ENCODE measurements around the gene PIKFYVE. TPM values are rescaled to one million over a fixed set of nuclear protein-coding genes. Genes with fewer than 3 reads are reported as not detected.

PIKFYVE gene
- total and polyA plus RNA-seq, 7 donors = 2.8 to 14.2 (median 12.0) TPM

- Histone ChIP-seq H3K9me3 (no peaks in the 10 kb centered on the region), H3K36me3 (ENCODE audit: insufficient read depth in 1 of 2, low read depth in 1 of 2) (peaks cover 0 to 48% of the 10 kb centered on the region in 2 donors), H3K27ac (no peak overlapping the region), H3K27me3 (ENCODE audit: insufficient read depth in 3 of 3, low read length in 2 of 3) (no peaks in the 10 kb centered on the region), H3K4me1 (no peaks in the 10 kb centered on the region), H3K4me3 (no peak overlapping the region)
- no peak for TF ChIP-seq CTCF (IDR thresholded peaks at IDR 0.05)
- ATAC-seq (no peak), DNase-seq (no peak)
- intact Hi-C loops (cut with DNase I) = no loop called here
- WGBS, 3 donors = 88 to 94% (median 91%) methylated on average over 4 of the region's 4 CpGs
Observed at GRCh38 chr2:208311954-208312353, 45.9 kb downstream of the PIKFYVE start.

DNA sequence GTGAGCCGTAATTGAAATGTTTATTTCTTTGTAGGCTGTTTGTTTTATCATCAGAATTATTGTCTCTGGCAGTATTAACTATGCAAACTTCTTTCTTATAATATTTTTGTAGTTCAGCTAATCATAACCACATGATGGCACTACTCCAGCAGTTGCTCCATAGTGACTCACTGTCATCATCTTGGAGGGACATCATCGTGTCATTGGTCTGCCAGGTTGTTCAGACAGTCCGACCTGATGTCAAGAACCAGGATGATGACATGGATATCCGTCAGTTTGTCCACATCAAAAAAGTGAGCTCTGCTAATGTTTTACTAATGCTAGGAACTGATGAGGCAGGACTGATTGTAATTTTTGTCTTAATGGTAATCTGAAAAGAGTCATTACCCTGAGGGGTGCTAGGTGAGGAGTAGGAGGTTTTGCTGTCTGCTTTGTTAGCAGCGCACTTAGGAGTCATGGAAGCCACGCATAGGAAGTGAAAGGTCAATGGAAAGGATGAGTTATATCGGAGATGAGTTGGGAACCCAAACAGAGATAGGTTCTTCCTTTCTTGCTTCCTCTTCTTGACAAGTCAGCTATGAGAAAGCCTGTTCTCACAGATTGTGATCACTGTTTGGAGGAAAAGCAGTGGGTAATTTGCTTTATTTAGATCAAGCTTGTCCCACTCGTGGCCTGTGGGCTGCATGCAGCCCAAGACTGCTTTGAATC lies 49.2 kb downstream of the PIKFYVE start:
- no peak for TF ChIP-seq CTCF (IDR thresholded peaks at IDR 0.05)
- peak overlapping the region; percentile 46 for H3K27ac ChIP-seq
- peak; percentile 31 to 48 for DNase-seq
- peaks cover 21% of the 10 kb centered on the region for H3K4me1 ChIP-seq
- no peaks in the 10 kb centered on the region for H3K9me3 ChIP-seq
- H3K4me3 ChIP-seq = no peak overlapping the region
- WGBS, 3 donors = 74 to 81% (median 79%) methylated on average over 8 of the region's 8 CpGs
- peaks cover 2 to 49% of the 10 kb centered on the region in 2 donors for H3K36me3 ChIP-seq (ENCODE audit: insufficient read depth in 1 of 2, low read depth in 1 of 2)
- no peaks in the 10 kb centered on the region for H3K27me3 ChIP-seq (ENCODE audit: insufficient read depth in 3 of 3, low read length in 2 of 3)
- peak; percentile 79 to 96 (median 94) for ATAC-seq
- intact Hi-C loops (cut with DNase I) = loop anchor here in 1 of 2 donors (5.0 kb wide), 1 partner anchor 48 kb away; the partner anchor contains the start of gene PIKFYVE

GRCh38 chr2:208318127-208318526 lies 52.1 kb downstream of the PIKFYVE start:
- 26 to 48% (median 33%) methylated on average over 2 of the region's 2 CpGs for WGBS, 3 donors
- Histone ChIP-seq H3K27ac (peak overlapping the region; percentile 67), H3K9me3 (no peaks in the 10 kb centered on the region), H3K36me3 (ENCODE audit: insufficient read depth in 1 of 2, low read depth in 1 of 2) (peaks cover 2 to 41% of the 10 kb centered on the region in 2 donors), H3K4me3 (no peak overlapping the region), H3K27me3 (ENCODE audit: insufficient read depth in 3 of 3, low read length in 2 of 3) (no peaks in the 10 kb centered on the region), H3K4me1 (peaks cover 33% of the 10 kb centered on the region)
- DNase-seq (no peak), ATAC-seq (no peak)
- no peak for TF ChIP-seq CTCF (IDR thresholded peaks at IDR 0.05)
- intact Hi-C loops (cut with DNase I) = loop anchor here in 1 of 2 donors (5.0 kb wide), 1 partner anchor 51 kb away; the partner anchor contains the start of gene PIKFYVE

DNA sequence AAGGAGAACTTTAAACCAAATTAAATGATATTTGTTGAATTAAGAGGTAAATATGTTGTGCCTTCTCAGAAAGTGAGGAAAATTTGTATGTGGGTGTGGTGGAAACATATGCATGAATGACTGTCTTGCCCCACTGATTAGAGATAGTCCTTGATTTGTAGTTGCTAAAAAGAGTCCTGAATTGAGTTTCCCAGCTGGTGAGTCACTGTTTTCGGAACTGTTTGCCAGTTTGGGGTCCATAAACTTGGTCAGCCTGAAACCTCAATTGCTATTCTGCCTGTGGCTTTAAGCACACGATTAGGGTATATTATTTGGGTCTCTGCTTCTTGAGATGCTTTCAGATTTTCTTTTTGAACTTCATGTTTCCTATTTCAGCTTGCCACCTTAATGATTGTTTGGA lies 53.3 kb downstream of the PIKFYVE start:
- 60 to 81% (median 71%) methylated on average over 2 of the region's 2 CpGs for WGBS, 3 donors
- no peak for ATAC-seq
- H3K36me3 ChIP-seq (ENCODE audit: insufficient read depth in 1 of 2, low read depth in 1 of 2) = peaks cover 2 to 41% of the 10 kb centered on the region in 2 donors
- no peak overlapping the region for H3K4me3 ChIP-seq
- no peak for TF ChIP-seq CTCF (IDR thresholded peaks at IDR 0.05)
- intact Hi-C loops (cut with DNase I) = loop anchor here in 1 of 2 donors (5.0 kb wide), 1 partner anchor 52 kb away; the partner anchor contains the start of gene PIKFYVE
- DNase-seq = no peak
- H3K4me1 ChIP-seq = peaks cover 33% of the 10 kb centered on the region
- no peaks in the 10 kb centered on the region for H3K27me3 ChIP-seq (ENCODE audit: insufficient read depth in 3 of 3, low read length in 2 of 3)
- H3K9me3 ChIP-seq = no peaks in the 10 kb centered on the region
- peak overlapping the region; percentile 85 for H3K27ac ChIP-seq
